H1 (cell line): ENCODE data around the gene IL12RB2. TPM values are rescaled to one million over a fixed set of nuclear protein-coding genes. Genes with fewer than 3 reads are reported as not detected.
A peak's percentile ranks its signal among the peaks of the same experiment; 100 is the strongest.

Experiments
- CTCF ChIA-PET: fragments of 300-600 bp; sonication (Branson Sonifier 250); formaldehyde crosslinking; loops from one replicate; lab custom pipeline; 2021; ENCODE audit not compliant: partially characterized antibody; lab: Charles Lee
- POLR2A ChIA-PET: fragments of 300-600 bp; sonication (Branson Sonifier 250); formaldehyde crosslinking; loops from one replicate; lab custom pipeline; 2021; ENCODE audit warnings: inconsistent platforms; ENCODE audit not compliant: partially characterized antibody; lab: Charles Lee
- DNase-seq, 2 experiments: peaks; one replicate each; pipeline versions ENCODE4 v3.0.0 to v3.0.0-alpha.2; 2010 to 2022; ENCODE audit warnings: low spot score in 2 of 2, low read depth in 1 of 2, mixed read lengths in 1 of 2
- FAIRE-seq: peaks from 2 replicates; lab custom pipeline; 2011; peaks lifted over from hg19 to GRCh38; lab: Jason Lieb, UNC
- H2AFZ ChIP-seq: 2 replicates; pipeline ENCODE4 v1.8.1; 2012; ENCODE audit warnings: low read length, inconsistent platforms
- H2AK5ac ChIP-seq: 2 replicates; pipeline ENCODE4 v1.6.1; 2013; ENCODE audit warnings: low read depth, low read length
- H2BK120ac ChIP-seq: replicated peaks from 2 replicates; pipeline ENCODE3; 2013; ENCODE audit warnings: low read depth, low read length, inconsistent platforms
- H2BK12ac ChIP-seq: 2 replicates; pipeline ENCODE4 v1.6.1; 2013; ENCODE audit warnings: low read depth, low read length
- H2BK15ac ChIP-seq: 2 replicates; pipeline ENCODE4 v1.6.1; 2013; ENCODE audit warnings: low read length
- H2BK20ac ChIP-seq: 2 replicates; pipeline ENCODE4 v1.6.1; 2013; ENCODE audit warnings: low read length
- H2BK5ac ChIP-seq: 2 replicates; pipeline ENCODE4 v1.6.1; 2013; ENCODE audit warnings: low read depth, low read length
- H3K14ac ChIP-seq: 2 replicates; pipeline ENCODE4 v1.6.1; 2013; ENCODE audit warnings: inconsistent platforms; ENCODE audit not compliant: insufficient read length
- H3K18ac ChIP-seq: 2 replicates; pipeline ENCODE4 v1.6.1; 2013; ENCODE audit warnings: low read length; ENCODE audit errors: extremely low read depth
- H3K23ac ChIP-seq: 2 replicates; pipeline ENCODE4 v1.6.1; 2013; ENCODE audit warnings: inconsistent platforms; ENCODE audit not compliant: insufficient read length
- H3K23me2 ChIP-seq: 2 replicates; pipeline ENCODE4 v1.6.1; 2013; ENCODE audit warnings: low read depth, low read length
- H3K27ac ChIP-seq: 2 replicates; pipeline ENCODE4 v1.6.1; 2011; ENCODE audit warnings: low read depth, low read length, inconsistent platforms
- H3K27me3 ChIP-seq, 4 experiments: replicated peaks in 1 of 4; 1 replicate in 1 of 4; 2 replicates in 3 of 4; pipeline versions ENCODE4 v1.6.1 to v1.8.1; 2011 to 2013; ENCODE audit warnings: low read length in 3 of 4, mild to moderate bottlenecking in 3 of 4, inconsistent platforms in 2 of 4, mixed read lengths in 2 of 4, moderate library complexity in 1 of 4; ENCODE audit not compliant: control insufficient read depth in 3 of 4, insufficient read depth in 3 of 4; ENCODE audit errors: extremely low read depth in 1 of 4
- H3K36me3 ChIP-seq, 4 experiments: 2 replicates each; pipeline versions ENCODE4 v1.6.1 to v1.8.1; 2011 to 2013; ENCODE audit warnings: mild to moderate bottlenecking in 4 of 4, low read length in 3 of 4, moderate library complexity in 2 of 4, control low read depth in 1 of 4, inconsistent platforms in 1 of 4; ENCODE audit not compliant: insufficient read depth in 4 of 4, control insufficient read depth in 2 of 4
- H3K4ac ChIP-seq: replicated peaks from 2 replicates; pipeline ENCODE3; 2013; ENCODE audit warnings: low read length, low read depth, mixed read lengths, inconsistent platforms; ENCODE audit not compliant: insufficient read length
- H3K4me1 ChIP-seq, 4 experiments: replicated peaks in 1 of 4; 1 replicate in 1 of 4; 2 replicates in 3 of 4; pipeline versions ENCODE4 v1.6.1 to v1.8.1; 2011 to 2013; ENCODE audit warnings: low read length in 3 of 4, inconsistent platforms in 2 of 4, mixed read lengths in 1 of 4; ENCODE audit not compliant: insufficient read depth in 4 of 4, control insufficient read depth in 3 of 4
- H3K4me2 ChIP-seq, 2 experiments: 2 replicates each; pipeline versions ENCODE4 v1.6.1 to v1.8.1; 2011 to 2013; ENCODE audit warnings: low read depth in 2 of 2, low read length in 2 of 2, control low read depth in 1 of 2, inconsistent platforms in 1 of 2, mild to moderate bottlenecking in 1 of 2; ENCODE audit not compliant: insufficient read depth in 1 of 2
- H3K4me3 ChIP-seq, 4 experiments: fragments of 200-600, 300-600 bp in 1 of 4; sonication (generic), shearing (Covaris generic), sonication (Bioruptor Twin) in 1 of 4; 2 replicates each; pipeline versions ENCODE4 v1.5.1 to v1.8.1; 2011 to 2016; ENCODE audit warnings: low read length in 4 of 4, low read depth in 3 of 4, control low read depth in 2 of 4, inconsistent platforms in 2 of 4, mild to moderate bottlenecking in 2 of 4, mixed read lengths in 1 of 4, moderate library complexity in 1 of 4; ENCODE audit not compliant: insufficient read depth in 2 of 4; ENCODE audit errors: extremely low read depth in 1 of 4
- H3K56ac ChIP-seq: replicated peaks from 2 replicates; pipeline ENCODE3; 2013; ENCODE audit warnings: low read depth, mild to moderate bottlenecking, mixed read lengths, low read length, inconsistent platforms; ENCODE audit not compliant: insufficient read length
- H3K79me1 ChIP-seq: 2 replicates; pipeline ENCODE4 v1.6.1; 2013; ENCODE audit warnings: low read depth, low read length, control low read depth
- H3K79me2 ChIP-seq, 2 experiments: 2 replicates each; pipeline versions ENCODE4 v1.6.1 to v1.8.1; 2012 to 2013; ENCODE audit warnings: low read length in 2 of 2, mild to moderate bottlenecking in 2 of 2, inconsistent platforms in 1 of 2; ENCODE audit not compliant: insufficient read depth in 2 of 2, control insufficient read depth in 1 of 2
- H3K9ac ChIP-seq, 4 experiments: replicated peaks in 1 of 4; 1 replicate in 1 of 4; 2 replicates in 3 of 4; pipeline versions ENCODE4 v1.6.1 to v1.8.1; 2011 to 2013; ENCODE audit warnings: low read depth in 3 of 4, low read length in 3 of 4, control low read depth in 2 of 4, mild to moderate bottlenecking in 2 of 4, moderate library complexity in 2 of 4, inconsistent platforms in 1 of 4; ENCODE audit errors: extremely low read depth in 1 of 4
- H3K9me3 ChIP-seq, 2 experiments: 2 replicates each; pipeline versions ENCODE4 v1.6.1 to v1.8.1; 2012 to 2013; ENCODE audit warnings: mild to moderate bottlenecking in 2 of 2, moderate library complexity in 2 of 2, control low read depth in 1 of 2, inconsistent platforms in 1 of 2, low read depth in 1 of 2, low read length in 1 of 2, mixed read lengths in 1 of 2; ENCODE audit not compliant: insufficient read depth in 2 of 2
- H4K20me1 ChIP-seq, 2 experiments: replicated peaks in 1 of 2; 2 replicates each; pipeline versions ENCODE3 to v1.8.1; 2011 to 2013; ENCODE audit warnings: inconsistent platforms in 2 of 2, low read length in 2 of 2, mild to moderate bottlenecking in 1 of 2; ENCODE audit not compliant: insufficient read depth in 2 of 2, control insufficient read depth in 1 of 2
- H4K5ac ChIP-seq: 2 replicates; pipeline ENCODE4 v1.6.1; 2013; ENCODE audit warnings: low read length, low read depth, mixed read lengths, inconsistent platforms; ENCODE audit not compliant: insufficient read length
- H4K8ac ChIP-seq: 2 replicates; pipeline ENCODE4 v1.8.0; 2013; ENCODE audit warnings: mild to moderate bottlenecking, moderate library complexity, low read length, inconsistent platforms; ENCODE audit not compliant: insufficient read depth; ENCODE audit errors: extremely low read depth
- H4K91ac ChIP-seq: replicated peaks from 2 replicates; pipeline ENCODE3; 2013; ENCODE audit warnings: low read length, mixed read lengths, inconsistent platforms; ENCODE audit not compliant: insufficient read length
- CTBP2 ChIP-seq: IDR thresholded peaks from 2 replicates; pipeline ENCODE4 v1.7.0; 2011; ENCODE audit warnings: borderline replicate concordance, mild to moderate bottlenecking, moderate library complexity, mixed read lengths, low read length; ENCODE audit not compliant: insufficient read depth, insufficient read length
- EGR1 ChIP-seq: IDR thresholded peaks from 2 replicates; pipeline ENCODE4 v1.6.1; 2011; ENCODE audit warnings: low read depth, low read length, borderline replicate concordance
- KDM4A ChIP-seq: IDR thresholded peaks from one replicate; pipeline ENCODE4 v1.7.1; 2012; ENCODE audit warnings: low read depth, mild to moderate bottlenecking, moderate library complexity, low read length, inconsistent platforms; ENCODE audit not compliant: severe bottlenecking
- POLR2A ChIP-seq, 2 experiments: IDR thresholded peaks; 1 replicate in 1 of 2; 2 replicates in 1 of 2; pipeline ENCODE4 v1.6.1; 2011; ENCODE audit warnings: low read depth in 2 of 2, low read length in 2 of 2, mild to moderate bottlenecking in 2 of 2; ENCODE audit errors: control extremely low read depth in 1 of 2
- POLR2AphosphoS5 ChIP-seq: IDR thresholded peaks from 2 replicates; pipeline ENCODE4 v1.6.1; 2011; ENCODE audit warnings: low read depth, low read length
- RBBP5 ChIP-seq: IDR thresholded peaks from 2 replicates; pipeline ENCODE4 v1.7.1; 2012; ENCODE audit warnings: low read depth, mild to moderate bottlenecking, inconsistent platforms, low read length, moderate library complexity, borderline replicate concordance
- RNF2 ChIP-seq: fragments of 200-900, 300-1000 bp; sonication (generic); IDR thresholded peaks from 2 replicates; pipeline ENCODE4 v1.7.1; 2016; ENCODE audit warnings: borderline replicate concordance, low read depth, mild to moderate bottlenecking, antibody characterized with exemption, low read length; ENCODE audit not compliant: poor library complexity, severe bottlenecking; ENCODE audit errors: missing control alignments
- SIN3A ChIP-seq, 2 experiments: IDR thresholded peaks in 1 of 2; conservative IDR thresholded peaks in 1 of 2; 2 replicates each; pipeline ENCODE4 v1.6.1; 2011 to 2012; ENCODE audit warnings: low read length in 2 of 2, improper control_type of control experiment in 1 of 2, low read depth in 1 of 2, mild to moderate bottlenecking in 1 of 2
- SP2 ChIP-seq: IDR thresholded peaks from 2 replicates; pipeline ENCODE4 v1.6.1; 2012; ENCODE audit warnings: mild to moderate bottlenecking, low read length, inconsistent platforms
- SP4 ChIP-seq: IDR thresholded peaks from 2 replicates; pipeline ENCODE4 v1.6.1; 2012; ENCODE audit warnings: low read length, inconsistent platforms
- TAF1 ChIP-seq: IDR thresholded peaks from 2 replicates; pipeline ENCODE4 v1.6.1; 2011; ENCODE audit warnings: mild to moderate bottlenecking, low read depth, low read length
- WGBS, 2 experiments: shearing (Covaris generic) in 1 of 2; methylation state at CpG; one replicate each; pipeline versions ENCODE4 v1.1.6 to v1.1.7; 2013 to 2015; ENCODE audit warnings: low lambda C conversion rate in 2 of 2, mixed read lengths in 2 of 2, inconsistent platforms in 1 of 2, low coverage in 1 of 2, missing lambda C conversion rate in 1 of 2; ENCODE audit not compliant: insufficient replicate concordance in 2 of 2, insufficient coverage in 1 of 2, insufficient read length in 1 of 2; ENCODE audit errors: extremely low coverage in 1 of 2, missing lambda C conversion rate in 1 of 2; 5-methylcytosine and 5-hydroxymethylcytosine counted together
- polyA plus RNA-seq, 7 experiments: library from polyadenylated mRNA; depleted of rRNA in 3 of 7; stranded (reverse) in 5 of 7; unstranded in 2 of 7; fragments of >200 nt in 5 of 7; fragments of 200-250 nt in 2 of 7; gene quantifications; 1 replicate in 5 of 7; 2 replicates in 1 of 7; 4 replicates in 1 of 7; pipeline versions ENCODE4 v1.2.1 to v1.2.3, GENCODE V29; 2011 to 2013; ENCODE audit warnings: missing spikeins in 2 of 7, mixed read lengths in 2 of 7
- total RNA-seq: library from RNA; stranded (reverse); fragmentation: NEBNext Ultra II Directional; extraction: Animal tissue kit (Norgen Biotek cat#: 25700); gene quantifications from 2 replicates; pipeline ENCODE4 v1.2.1, GENCODE V29; 2021

Gene IL12RB2
- total and polyA plus RNA-seq, 2 of the 8 experiments (the other 6 are each of a cell fraction or from before 2014, with no cell fraction given), result 1.4 TPM

GRCh38 chr1:67404212-67404620 lies 96.5 kb downstream of the IL12RB2 start:
- H3K9ac ChIP-seq, result no peak overlapping the region
- FAIRE-seq (no peak), DNase-seq (no peak)
- H2BK5ac ChIP-seq, result no peak overlapping the region
- no peak overlapping the region for H4K5ac ChIP-seq
- no peak overlapping the region for H2BK120ac ChIP-seq
- no peak overlapping the region for H4K8ac ChIP-seq
- no peak overlapping the region for H4K91ac ChIP-seq
- H3K9me3 ChIP-seq, result no peaks in the 10 kb centered on the region
- H3K56ac ChIP-seq, result no peak overlapping the region
- peaks cover 0 to 4% (median 0%) of the 10 kb centered on the region in 4 experiments; a peak in 1 of 8 replicates for H3K36me3 ChIP-seq
- no peaks in the 10 kb centered on the region for H3K23me2 ChIP-seq
- ChIA-PET POLR2A (interaction anchor here (7.8 kb wide), 1 partner anchor 26 kb away, joined by 96 read pairs; the partner anchor contains the start of gene SERBP1), CTCF (interaction anchor here (0.6 kb wide), 1 partner anchor 100 kb away, joined by 3 read pairs; no protein-coding TSS in a partner anchor)
- no peak overlapping the region for H3K18ac ChIP-seq
- H4K20me1 ChIP-seq, result peaks cover 0 to 2% of the 10 kb centered on the region in 2 experiments
- H2BK15ac ChIP-seq, result no peak overlapping the region
- H3K4me3 ChIP-seq, result no peak overlapping the region
- H3K4me2 ChIP-seq, result no peak overlapping the region
- H3K4ac ChIP-seq, result no peak overlapping the region
- H3K27me3 ChIP-seq, result no peaks in the 10 kb centered on the region
- no peak overlapping the region for H2AK5ac ChIP-seq
- H3K79me1 ChIP-seq, result no peaks in the 10 kb centered on the region
- H3K14ac ChIP-seq, result no peak overlapping the region
- no peak overlapping the region for H2BK20ac ChIP-seq
- 92% methylated on average over 5 of the region's 5 CpGs; no CpG with 5 or more reads in 1 of the 2 experiments for WGBS, 2 experiments
- no peak overlapping the region for H2AFZ ChIP-seq
- TF ChIP-seq POLR2AphosphoS5 (0 out of 2 replicates have a peak, but pooled peaks have one; percentile 41), SIN3A (conservative IDR thresholded peaks at IDR 0.05 in 1 of 2, IDR thresholded peaks at IDR 0.05 in 1 of 2; ENCODE audit: low read depth in 1 of 2, low read length in 2 of 2) (no peak), EGR1 (no peak), POLR2A (IDR thresholded peaks at IDR 0.05; ENCODE audit: control extremely low read depth in 1 of 2, low read depth in 2 of 2, low read length in 2 of 2) (peak in 1 of 2 experiments; percentile 42; a peak in 1 of 3 replicates), SP2 (no peak), RBBP5 (no peak), KDM4A (no peak), SP4 (no peak), CTBP2 (no peak), RNF2 (no peak), TAF1 (no peak)
- no peak overlapping the region for H3K23ac ChIP-seq
- H2BK12ac ChIP-seq, result no peak overlapping the region
- H3K27ac ChIP-seq, result no peak overlapping the region
- peaks cover 1 to 12% (median 7%) of the 10 kb centered on the region in 4 experiments; a peak in 4 of 7 replicates for H3K4me1 ChIP-seq
- H3K79me2 ChIP-seq, result no peaks in the 10 kb centered on the region
